Measurements from ENCODE around the gene ARHGEF4. TPM values are rescaled to one million over a fixed set of nuclear protein-coding genes. Genes with fewer than 3 reads are reported as not detected.
"Not testable (repeated sequence)": the region's sequence is repeated elsewhere in the genome, so short reads cannot be mapped to it uniquely, and the experiment has no call there.

The ARHGEF4 gene
- total and polyA plus RNA-seq, 2 donors (not counting 3 experiments of a cell fraction or from before 2014, with no cell fraction given): not detected

- CTCF ChIA-PET; H3K4me1 ChIP-seq (ENCODE audit: control insufficient read depth, extremely low read depth, insufficient read depth, low read length); BruUV-seq (replicated peaks); dilution Hi-C loops (cut with MboI; ENCODE audit: extremely low pct_ligation_motif_present, low sequenced_read_pairs); H3K27me3 ChIP-seq (ENCODE audit: control insufficient read depth in 2 of 2, insufficient read depth in 2 of 2, low read length in 2 of 2); H3K36me3 ChIP-seq (ENCODE audit: control insufficient read depth in 2 of 2, extremely low read depth in 1 of 2, insufficient read depth in 2 of 2, low read length in 2 of 2); H3K27ac ChIP-seq (ENCODE audit: insufficient read depth, low read depth, low read length); H3K9me3 ChIP-seq (replicated peaks; ENCODE audit: control insufficient read depth, insufficient read depth, low read length); H3K9me1 ChIP-seq (replicated peaks; ENCODE audit: control insufficient read depth, extremely low read depth, insufficient read depth, low read length); H3K79me2 ChIP-seq (ENCODE audit: control insufficient read depth, insufficient read depth, low read length); H2AFZ ChIP-seq (ENCODE audit: low read depth, low read length); H3K4me2 ChIP-seq (ENCODE audit: insufficient read depth, low read length); H3K9ac ChIP-seq (replicated peaks; ENCODE audit: extremely low read depth, insufficient read depth, low read length); intact Hi-C loops (cut with micrococcal nuclease); FAIRE-seq; H3K4me3 ChIP-seq (replicated peaks in 1 of 3; ENCODE audit: insufficient read depth in 1 of 3, low read depth in 1 of 3, low read length in 3 of 3); H4K20me1 ChIP-seq (replicated peaks; ENCODE audit: control insufficient read depth, extremely low read depth, insufficient read depth, low read length); DNase-seq (ENCODE audit: low read depth, low spot score); POLR2A ChIA-PET: not testable (repeated sequence)
These were observed 155.3 kb downstream of the ARHGEF4 start for GRCh38 chr2:130992003-130992402.

GRCh38 chr2:130996691-130997090 is 160.0 kb downstream of the ARHGEF4 start:
- Histone ChIP-seq H3K4me2 (ENCODE audit: insufficient read depth, low read length) (no peak overlapping the region), H3K4me1 (ENCODE audit: control insufficient read depth, extremely low read depth, insufficient read depth, low read length) (no peaks in the 10 kb centered on the region), H4K20me1 (replicated peaks; ENCODE audit: control insufficient read depth, extremely low read depth, insufficient read depth, low read length) (no peaks in the 10 kb centered on the region), H3K79me2 (ENCODE audit: control insufficient read depth, insufficient read depth, low read length) (no peaks in the 10 kb centered on the region), H2AFZ (ENCODE audit: low read depth, low read length) (no peak overlapping the region), H3K36me3 (ENCODE audit: control insufficient read depth in 2 of 2, extremely low read depth in 1 of 2, insufficient read depth in 2 of 2, low read length in 2 of 2) (no peaks in the 10 kb centered on the region), H3K4me3 (replicated peaks in 1 of 3; ENCODE audit: insufficient read depth in 1 of 3, low read depth in 1 of 3, low read length in 3 of 3) (no peak overlapping the region), H3K27ac (ENCODE audit: insufficient read depth, low read depth, low read length) (no peak overlapping the region), H3K9ac (replicated peaks; ENCODE audit: extremely low read depth, insufficient read depth, low read length) (no peak overlapping the region), H3K9me3 (replicated peaks; ENCODE audit: control insufficient read depth, insufficient read depth, low read length) (no peaks in the 10 kb centered on the region), H3K27me3 (ENCODE audit: control insufficient read depth in 2 of 2, insufficient read depth in 2 of 2, low read length in 2 of 2) (no peaks in the 10 kb centered on the region), H3K9me1 (replicated peaks; ENCODE audit: control insufficient read depth, extremely low read depth, insufficient read depth, low read length) (no peaks in the 10 kb centered on the region)
- POLR2A ChIA-PET: no interaction called here
- BruUV-seq (replicated peaks): no TSS peak
- DNase-seq (ENCODE audit: low read depth, low spot score): no peak
- CTCF ChIA-PET: no interaction called here
- TF ChIP-seq GATA2 (IDR thresholded peaks at IDR 0.05; ENCODE audit: insufficient read depth, insufficient read length, low read depth, low read length) (no peak), EZH2 (IDR thresholded peaks at IDR 0.05; ENCODE audit: borderline replicate concordance, low read depth, low read length, severe bottlenecking) (no peak)
- intact Hi-C loops (cut with micrococcal nuclease): no loop called here
- no peak for FAIRE-seq
- dilution Hi-C loops (cut with MboI; ENCODE audit: extremely low pct_ligation_motif_present, low sequenced_read_pairs): no loop called here

All from endothelial cell of umbilical vein (primary cell).